GM18909 (cell line): ENCODE measurements around the gene EIPR1.
"Not testable (repeated sequence)": the region's sequence is repeated elsewhere in the genome, so short reads cannot be mapped to it uniquely, and the experiment has no call there.

ENCODE experiments used
- ATAC-seq: cut with Tn5 transposase; IDR thresholded peaks from one replicate; pipeline ENCODE4 v1.9.1; 2021; ENCODE audit warnings: mild to moderate bottlenecking; ENCODE audit not compliant: unreplicated experiment, poor library complexity

The EIPR1 gene

DNA sequence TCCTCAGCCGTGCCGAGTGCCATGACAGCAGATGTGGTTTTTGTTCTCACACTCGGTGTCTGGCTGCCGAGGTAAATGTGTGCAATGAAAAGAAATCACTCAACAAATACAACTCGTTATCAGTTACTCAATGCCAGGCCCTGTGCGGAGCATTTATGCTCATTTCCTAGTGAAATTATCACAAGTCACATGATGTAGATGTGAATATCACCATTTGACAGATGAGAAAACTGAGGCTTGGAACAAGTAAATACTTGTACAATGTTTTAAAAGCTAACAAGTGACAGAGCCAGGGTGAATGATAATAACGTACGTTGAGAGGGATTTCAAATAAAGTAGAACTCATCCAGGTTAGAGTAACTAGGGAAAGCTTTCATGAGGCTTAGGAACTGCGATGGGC is 174.7 kb downstream of the EIPR1 start:
- ATAC-seq = no peak

DNA sequence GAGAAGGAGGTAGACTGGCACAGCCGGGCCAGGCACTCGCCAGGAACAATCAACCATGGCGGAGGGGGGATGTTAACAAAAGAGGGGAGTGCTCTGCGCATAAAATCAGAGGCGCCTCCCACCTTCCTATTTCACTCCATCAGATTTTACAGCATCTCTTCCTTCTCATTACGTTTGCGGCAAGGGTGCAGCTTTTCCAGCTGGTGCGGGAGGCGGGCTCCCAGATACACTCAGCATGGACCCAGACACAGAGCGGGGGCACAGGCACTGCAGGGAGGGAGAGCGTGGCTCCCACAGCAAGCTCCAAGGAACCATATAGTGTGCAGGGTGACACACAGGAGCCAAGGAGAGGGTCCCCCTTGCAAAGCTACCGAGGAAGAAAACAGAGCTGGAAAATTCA is 176.3 kb downstream of the EIPR1 start:
- no peak for ATAC-seq

DNA sequence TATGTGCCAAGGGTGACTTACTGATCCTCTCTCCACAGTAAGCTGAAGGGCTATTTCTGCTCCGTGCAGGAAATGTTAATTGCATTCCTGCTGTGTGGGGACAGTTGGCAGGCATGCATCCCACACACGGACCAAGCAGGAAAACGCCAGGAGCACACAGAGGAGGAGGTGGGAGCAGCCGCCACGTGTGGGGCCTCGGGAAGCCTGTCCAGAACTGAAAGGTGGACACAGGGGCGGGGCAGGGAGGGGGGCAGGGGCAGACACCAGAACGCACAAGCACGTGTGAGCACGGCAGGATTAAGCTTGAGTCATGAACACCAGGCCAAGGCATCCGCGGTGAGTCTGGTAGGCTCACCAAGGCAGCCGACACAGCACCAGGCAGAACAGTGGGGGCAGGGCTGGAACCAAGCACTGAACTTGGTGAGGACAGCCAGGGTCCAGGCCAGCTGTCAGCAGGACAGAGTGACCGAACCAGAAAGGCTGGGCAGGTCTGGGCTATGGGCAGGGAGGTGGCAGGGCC is 177.1 kb downstream of the EIPR1 start:
- no peak for ATAC-seq

DNA sequence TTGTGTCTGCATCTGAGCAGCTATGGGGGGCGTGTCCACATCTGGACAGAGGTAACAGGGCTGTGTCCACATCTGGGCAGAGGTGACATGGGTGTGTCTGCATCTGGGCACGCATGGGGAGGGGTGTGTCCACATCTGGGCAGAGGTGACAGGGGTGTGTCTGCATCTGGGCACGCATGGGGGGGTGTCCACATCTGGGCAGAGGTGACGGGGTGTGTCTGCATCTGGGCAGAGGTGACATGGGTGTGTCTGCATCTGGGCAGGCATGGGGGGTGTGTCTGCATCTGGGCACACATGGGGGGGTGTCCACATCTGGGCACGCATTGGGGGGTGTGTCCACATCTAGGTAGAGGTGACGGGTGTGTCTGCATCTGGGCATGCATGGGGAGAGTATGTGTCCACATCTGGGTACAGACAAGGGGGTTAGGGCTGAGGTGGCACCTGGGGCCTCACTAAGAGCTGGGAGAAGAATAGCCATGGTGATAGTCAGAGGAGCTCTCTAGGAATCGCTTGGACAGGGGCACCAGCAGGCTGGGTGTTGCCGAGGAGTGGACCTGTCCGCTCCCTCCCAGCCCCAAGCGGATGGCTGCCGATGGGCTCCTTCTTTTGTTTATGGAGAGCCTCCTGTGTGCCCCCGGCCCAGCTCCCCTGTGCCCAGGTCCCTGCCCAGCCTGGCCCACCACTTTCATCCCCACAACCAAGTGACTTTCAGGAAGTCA is 177.8 kb downstream of the EIPR1 start:
- ATAC-seq = no peak

DNA sequence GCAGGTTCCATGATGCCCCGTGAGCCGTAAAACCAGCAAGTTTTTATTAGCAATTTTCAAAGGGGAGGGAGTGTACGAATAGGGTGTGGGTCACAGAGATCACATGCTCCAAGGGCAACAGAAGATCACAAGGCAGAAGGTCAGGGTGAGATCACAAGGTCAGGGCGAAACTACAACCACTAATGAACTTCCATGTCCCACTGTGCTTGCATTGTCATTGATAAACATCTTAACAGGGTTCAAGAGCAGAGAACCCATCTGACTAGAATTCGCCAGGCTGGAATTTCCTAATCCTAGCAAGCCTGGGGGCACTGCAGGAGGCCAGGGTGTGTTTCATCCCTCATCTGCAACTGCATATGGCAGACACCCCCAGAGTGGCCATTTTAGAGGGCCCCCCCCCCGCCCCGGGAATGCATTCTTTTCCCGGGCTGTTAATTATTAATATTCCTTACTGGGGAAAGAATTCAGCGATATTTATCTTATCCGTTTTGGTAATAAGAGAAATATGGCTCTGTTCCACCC is 178.9 kb downstream of the EIPR1 start:
- ATAC-seq = not testable (repeated sequence)

DNA sequence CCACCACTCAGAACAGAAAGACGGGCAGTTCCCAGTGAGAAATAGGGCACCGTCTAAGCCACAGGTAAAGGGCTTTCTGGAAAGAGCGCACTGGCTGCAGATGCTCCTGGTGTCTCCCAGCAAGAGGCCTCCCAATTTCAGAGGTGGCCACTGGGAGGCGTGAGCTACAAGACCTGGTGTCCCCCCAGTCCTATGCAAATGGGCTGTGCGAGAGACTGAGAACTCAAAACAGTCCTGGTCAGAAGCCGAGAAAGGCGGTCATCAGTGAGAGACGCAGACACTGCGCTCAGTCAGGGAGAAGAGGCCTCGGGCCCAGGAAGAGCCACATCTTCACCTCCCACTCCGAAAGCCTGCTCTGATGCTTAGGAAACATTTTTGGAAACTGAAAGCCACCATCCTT is 179.5 kb downstream of the EIPR1 start:
- ATAC-seq = no peak

DNA sequence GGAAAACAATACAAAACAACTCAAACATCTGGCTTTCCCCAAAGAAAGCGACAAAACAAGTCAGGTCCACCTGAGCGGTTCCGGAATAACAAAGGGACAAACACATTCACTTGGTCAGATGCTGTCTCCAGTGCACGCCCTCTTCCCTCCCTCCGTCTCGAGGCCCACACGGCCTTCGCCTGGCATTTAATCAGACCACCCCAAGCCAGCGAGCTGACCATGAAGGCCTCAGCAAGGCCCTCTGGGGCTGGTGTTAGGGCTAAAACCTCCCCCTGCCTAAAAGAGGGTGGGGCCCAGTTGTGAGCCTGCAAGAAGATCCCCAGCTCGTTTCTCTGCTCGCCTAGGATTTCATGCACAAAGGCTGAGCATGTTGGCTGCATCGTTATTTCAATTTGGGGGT is 180.3 kb downstream of the EIPR1 start:
- no peak for ATAC-seq

DNA sequence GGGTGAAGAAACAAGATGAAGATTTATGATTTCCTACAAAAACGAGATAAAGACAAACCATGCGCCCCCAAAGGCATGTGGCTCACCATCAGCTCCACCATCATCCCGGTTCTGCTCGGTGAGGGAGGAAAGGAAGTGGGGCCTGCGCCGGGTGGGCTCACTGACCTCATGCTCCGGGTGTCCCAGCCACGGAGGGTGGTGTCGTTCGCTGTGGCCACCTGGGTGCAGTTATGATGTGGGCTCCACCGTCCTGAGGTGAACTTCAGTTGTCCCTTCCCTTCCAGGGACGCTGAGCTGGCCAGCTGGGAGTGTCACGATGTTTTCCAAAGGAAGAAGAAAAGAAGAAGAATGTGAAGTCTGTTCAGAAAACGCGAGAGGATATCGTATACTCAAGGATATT is 180.9 kb downstream of the EIPR1 start:
- no peak for ATAC-seq

DNA sequence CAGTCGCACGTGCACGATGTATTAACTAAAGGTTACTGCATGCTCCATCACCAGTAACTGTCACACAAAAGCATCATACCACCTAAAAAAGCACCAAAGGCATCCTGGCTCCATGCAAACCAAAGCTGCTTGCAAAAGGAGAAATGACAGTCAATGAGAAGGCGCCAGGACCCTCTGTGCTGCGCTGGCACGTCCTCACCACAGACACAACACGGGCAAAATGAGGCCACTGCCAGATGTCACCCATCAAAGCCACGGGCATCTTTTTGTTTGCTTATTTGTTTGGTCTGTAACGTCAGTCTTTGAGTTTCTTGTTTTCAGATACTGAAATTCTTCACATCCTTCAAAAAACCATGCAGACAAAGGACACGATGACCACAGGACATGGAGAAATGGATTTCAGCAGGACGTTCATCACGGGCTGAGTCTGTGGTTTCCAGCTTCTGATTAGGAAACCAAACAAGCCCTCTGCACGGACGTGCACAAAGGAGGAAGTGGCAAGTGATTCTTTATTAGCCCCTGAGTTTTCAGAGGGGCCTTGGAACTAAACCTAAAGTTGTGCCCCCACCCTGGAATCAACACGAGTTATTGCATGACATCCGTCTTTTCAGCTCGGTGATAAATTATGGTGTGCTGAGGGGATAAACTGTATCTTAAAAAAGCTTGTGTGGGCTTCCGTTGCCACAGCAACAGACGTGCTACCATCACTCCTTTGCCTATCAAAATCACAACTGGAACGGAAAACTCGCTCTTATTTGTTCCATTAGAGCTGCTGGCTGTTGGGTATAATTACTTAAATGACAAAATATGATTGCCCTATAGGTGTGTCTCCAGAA is 181.8 kb downstream of the EIPR1 start:
- ATAC-seq = no peak

DNA sequence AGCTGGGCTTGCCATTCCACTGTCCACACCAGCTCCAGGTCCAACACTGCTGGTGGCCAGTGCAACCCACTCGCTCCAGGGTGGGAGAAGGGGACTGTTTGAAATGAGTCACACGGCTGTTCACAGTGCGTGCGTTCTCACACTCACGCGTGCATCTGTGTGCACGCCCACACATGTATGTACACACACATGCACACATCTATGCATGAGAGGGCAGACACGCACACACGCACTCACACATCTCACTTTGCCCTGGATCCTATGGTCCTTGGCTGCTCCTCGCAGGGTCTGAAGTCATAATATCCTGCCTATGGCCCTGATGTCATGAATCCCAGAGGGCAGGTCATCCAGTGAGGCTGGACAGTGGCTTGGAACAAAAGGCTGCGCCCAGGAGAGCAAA is 182.8 kb downstream of the EIPR1 start:
- ATAC-seq = no peak

DNA sequence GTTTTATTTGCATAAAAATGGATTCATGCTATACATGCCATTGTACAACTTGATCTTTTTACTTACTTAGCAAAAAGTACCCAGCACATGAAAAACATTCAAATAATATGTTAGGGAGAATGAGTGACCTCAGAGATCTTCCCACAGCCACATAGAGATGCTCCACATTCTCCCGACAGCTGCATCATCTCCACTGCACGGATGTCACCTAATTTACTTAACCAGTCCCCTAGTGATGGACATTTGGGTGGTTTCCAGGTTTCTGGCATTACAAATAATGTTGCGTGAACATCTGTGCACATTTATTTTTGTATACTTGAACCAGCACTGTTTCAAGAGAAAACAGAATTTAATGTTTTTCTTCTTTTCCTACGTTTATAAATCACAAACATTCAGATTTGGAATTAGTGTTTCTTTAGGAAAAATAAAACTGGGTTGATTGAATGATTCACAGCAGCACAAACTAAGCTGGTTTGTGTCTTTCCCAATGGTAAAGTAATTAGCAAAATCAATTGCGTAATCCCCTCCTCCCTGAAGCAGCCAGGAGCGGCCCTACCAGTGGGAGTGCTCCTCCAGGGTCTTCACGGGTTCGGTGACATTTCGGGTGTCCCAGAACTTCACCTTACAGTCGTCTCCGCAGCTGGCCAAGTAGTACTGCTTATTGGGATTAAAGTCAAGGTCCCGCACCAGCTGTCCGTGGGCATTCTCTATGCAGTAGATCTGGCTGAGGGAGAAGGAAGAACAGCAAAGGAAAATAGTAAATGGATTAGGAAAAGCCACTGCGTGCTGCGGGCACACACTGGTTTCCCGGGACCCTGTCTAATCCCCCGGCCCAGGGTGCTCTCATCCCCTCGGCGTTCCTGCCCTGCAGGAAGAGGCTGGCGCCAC is 183.9 kb downstream of the EIPR1 start:
- ATAC-seq = no peak

DNA sequence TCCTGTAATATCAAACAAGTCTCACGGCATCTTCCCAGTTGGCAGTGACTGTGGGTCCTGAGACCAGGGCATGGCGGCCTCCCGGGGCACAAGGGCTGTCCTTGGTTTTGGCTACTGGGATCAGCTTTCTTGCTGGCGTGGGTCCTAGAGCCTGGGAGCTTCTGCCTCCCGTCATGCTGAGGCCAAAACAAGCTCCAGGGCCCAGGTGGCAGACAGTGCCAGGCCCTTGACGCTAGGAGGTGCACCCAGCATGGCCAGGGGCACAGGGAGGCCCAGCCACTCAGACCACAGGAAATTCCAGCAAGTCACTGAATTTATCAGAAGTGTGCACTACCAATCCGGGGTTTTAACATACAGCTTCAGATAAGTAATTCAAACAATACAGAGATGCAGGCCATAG is 184.7 kb downstream of the EIPR1 start:
- no peak for ATAC-seq

DNA sequence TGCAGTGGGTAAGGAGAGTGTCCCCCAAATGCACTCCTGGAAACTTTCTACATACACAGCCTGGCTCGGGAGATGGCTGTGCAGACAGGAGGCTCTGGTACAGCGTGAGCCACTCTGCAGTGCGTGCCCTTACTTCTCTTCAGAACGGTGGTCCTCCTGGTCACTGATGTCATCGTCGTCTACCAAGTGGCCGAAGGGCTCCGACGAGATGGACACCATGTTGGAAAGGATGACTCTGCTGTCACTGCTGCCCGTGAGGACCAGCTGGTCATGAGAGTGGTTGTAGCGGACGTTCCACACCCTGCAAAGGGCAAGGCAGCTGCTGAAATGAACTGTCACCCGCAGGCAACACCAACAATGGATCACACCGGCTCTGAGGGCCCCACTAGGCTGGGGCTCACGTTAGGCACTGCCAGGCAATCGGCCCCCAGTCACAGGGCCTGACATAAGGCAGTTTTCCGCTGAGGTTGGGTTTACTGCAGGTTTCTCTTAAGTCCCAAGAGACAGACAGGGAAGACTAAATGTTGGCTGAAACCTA is 185.3 kb downstream of the EIPR1 start:
- no peak for ATAC-seq

DNA sequence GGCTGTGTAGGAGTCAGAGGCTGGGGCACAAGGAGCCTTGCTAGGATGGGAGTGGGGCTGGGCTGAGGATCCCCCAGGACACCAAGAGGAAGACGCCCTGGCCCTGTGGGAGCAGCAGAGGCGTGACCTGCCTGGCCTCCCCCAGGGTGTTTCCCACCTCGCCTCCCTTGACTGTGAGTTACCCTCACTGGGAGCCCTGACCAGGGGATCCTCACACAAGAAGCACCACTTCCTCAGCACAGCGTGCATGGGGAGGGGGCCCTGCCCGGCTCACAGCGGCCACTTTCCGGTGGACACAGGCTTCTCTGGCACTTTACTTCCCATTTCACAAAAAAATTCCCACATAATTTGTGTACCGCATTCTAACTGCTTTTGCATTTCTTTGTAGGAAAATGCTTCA is 187.7 kb downstream of the EIPR1 start:
- no peak for ATAC-seq

DNA sequence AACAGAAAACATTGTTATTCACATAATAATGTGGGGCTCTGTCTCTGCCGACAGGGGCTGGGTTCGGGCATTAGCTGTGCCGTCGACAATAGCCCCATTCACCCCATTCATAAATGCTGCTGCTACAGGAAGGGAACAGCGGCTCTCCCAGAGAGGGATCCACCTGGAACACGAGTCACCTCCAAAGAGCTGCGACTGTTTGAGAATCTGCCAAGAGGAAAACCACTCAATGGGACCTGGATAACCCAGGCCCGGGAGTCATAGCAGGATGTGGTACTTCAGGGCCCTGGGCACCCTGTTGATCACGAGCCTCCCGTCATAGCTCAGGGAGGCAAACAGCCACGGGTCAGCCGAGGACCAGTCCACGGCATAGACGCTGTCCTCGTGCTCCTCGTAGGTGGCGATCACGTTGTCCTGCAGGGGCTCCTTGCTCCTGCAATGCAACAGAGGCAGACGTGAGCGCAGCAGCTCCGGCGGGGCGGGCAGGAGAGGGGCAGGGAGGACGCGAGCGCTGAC is 188.5 kb downstream of the EIPR1 start:
- no peak for ATAC-seq

DNA sequence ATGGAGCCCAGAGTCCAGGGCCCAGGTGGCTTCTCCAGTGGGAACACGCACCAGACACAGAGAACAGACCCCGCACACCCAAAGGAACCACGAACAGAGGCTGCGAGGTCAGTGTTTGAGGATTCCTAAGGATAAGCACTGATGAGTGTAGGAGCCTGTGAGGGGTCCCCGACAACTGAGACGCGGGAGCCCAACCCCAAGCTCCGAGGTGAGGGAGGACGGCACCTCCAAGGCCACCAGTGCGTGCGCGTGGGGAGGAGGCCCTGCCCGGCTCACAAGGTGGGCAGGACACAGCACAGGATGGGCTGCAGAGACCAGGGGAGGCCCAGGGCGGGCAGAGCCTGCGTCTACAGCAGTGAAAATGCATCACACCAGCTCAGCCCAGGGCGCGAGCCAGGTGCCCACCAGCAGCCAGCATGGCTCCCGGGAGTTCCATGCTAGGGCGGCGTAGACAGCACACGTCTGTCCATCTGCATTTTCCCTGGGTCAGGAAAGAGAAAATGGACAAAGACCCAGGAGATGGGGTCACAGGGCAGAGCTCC is 189.1 kb downstream of the EIPR1 start:
- no peak for ATAC-seq

DNA sequence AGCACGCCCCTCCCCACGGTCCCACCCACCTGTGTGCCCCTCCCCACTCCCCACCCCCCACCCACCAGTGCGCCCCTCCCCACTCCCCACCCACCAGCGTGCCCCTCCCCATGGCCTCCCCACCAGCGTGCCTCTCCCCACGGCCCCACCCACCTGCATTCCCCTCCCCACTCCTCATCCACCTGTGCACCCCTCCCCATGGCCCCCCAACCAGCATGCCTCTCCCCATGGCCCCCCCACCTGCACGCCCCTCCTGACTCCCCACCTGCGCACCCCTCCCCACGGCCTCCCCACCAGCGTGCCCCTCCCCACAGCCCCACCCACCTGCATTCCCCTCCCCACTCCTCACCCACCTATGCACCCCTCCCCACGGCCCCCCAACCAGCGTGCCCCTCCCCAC is 190.2 kb downstream of the EIPR1 start:
- no peak for ATAC-seq

DNA sequence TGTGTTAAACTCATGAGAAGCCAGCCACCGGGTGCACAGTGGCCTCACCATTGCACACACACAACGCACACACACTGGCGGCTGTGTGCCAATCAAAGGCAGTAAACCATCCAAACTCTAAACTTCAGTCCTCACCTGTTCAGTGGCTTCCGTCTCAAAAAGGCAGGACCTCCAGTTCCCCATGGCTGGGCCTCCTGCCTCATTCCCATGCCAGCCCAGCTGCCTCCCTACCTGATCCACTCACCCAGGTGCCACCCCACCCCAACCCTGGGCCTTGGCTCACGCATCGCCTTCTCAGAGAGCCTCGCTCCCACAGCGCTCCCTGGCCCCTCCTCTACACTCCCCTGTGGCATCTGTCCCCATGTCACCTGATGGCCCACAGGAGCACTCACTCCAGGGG is 190.9 kb downstream of the EIPR1 start:
- no peak for ATAC-seq

DNA sequence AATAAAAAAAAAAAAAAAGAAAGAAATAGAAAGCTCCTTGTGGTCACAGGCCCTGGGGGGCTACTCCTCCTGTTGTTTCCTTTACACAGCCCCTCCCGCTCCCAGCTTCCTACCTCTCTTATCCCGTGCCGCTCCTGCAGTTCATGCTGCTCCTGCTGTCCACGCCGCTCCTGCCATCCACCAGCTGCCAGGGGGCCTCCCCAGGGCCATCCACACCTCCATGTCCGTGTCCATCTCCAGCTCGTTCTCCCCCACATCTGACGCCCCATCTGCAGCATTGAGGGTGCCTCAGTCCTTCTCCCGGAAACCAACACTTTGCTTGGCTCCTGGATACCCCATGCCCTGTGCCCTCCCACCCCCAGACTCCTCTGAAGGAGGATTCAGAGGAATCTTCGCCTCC is 191.7 kb downstream of the EIPR1 start:
- ATAC-seq = no peak

DNA sequence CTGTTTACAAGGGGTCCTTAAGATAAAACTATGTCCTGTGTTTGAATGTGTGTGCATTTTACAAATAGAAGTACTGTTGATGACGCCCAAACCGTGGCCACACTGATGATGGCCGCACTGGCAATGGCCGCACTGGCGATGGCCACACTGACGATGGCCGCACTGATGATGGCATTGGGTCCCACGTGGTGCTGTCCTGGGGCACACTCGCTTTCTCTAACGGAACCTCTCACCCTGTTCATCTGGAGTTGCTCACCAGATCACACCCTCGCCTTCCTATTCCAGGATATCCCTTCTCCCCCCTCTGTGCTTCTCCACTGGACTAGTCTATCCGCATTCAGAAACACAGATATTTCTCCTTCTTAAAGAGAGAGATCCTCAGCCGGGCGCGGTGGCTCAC is 192.4 kb downstream of the EIPR1 start:
- ATAC-seq = no peak
